ENCODE results near the gene AGRN.

Gene AGRN

DNA sequence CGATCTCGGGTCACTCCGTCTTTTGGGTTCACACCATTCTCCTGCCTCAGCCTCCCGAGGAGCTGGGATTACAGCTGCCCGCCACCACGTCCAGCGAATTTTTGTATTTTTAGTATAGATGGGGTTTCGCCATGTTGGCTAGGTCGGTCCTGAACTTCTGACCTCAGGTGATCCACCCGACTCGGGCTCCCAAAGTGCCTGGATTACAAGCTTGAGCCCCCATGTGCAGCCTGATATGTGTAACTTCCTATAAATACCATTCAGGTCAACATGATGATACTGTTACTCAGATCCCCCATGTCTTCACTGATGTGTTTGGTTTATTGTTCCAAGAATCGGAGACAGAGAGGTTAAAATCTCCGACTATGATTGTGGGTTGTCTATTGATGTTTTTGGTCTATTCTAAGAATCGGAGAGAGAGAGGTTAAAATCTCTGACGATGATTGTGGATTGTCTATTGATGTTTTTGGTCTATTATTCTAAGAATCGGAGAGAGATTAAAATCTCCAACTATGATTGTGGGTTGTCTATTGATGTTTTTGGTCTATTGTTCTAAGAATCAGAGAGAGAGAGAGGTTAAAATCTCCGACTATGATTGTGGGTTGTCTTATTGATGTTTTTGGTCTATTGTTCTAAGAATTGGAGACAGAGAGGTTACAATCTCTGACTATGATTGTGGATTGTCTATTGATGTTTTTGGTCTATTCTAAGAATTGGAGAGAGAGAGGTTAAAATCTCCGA, 78.9 kb downstream of the AGRN start:
- no peak for DNase-seq

GRCh38 chr1:1099506-1100183, 79.7 kb downstream of the AGRN start:
- no peak for DNase-seq

GRCh38 chr1:1100296-1100695, 80.4 kb downstream of the AGRN start:
- DNase-seq, result no peak

DNA sequence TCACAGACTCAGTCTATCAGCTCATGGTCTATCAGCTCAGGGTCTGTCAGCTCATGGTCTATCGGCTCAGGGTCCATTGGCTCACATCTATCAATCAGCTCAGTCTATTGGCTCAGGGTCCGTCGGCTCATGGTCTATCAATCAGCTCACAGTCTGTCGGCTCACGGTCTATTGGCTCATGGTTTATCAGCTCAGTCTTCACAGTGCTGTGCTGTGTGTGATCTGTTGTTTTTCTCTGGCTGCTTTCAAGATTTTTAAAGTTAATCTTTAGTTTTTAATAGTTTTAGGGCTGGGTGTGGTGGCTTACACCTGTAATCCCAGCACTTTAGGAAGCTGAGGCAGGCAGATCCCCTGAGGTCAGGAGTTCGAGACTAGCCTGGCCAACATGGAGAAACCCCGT, 81.6 kb downstream of the AGRN start:
- DNase-seq, result no peak

- DNase-seq, result peak; percentile 41
Measured at GRCh38 chr1:1104152-1104551, 84.2 kb downstream of the AGRN start.
